Activated CD8-positive, alpha-beta memory T cell treated with anti-CD3 and anti-CD28 coated beads, Interleukin-2, amount 10 ng/mL, durations not matched to agents 7 days and 5 days (primary cell): ENCODE measurements around the gene BBX. TPM values are rescaled to one million over a fixed set of nuclear protein-coding genes. Genes with fewer than 3 reads are reported as not detected.

Experiments used
- ATAC-seq: fragments of 150-1000 bp; cut with Tn5 transposase; one replicate; pipeline ENCODE4 v1.10.0; 2021; ENCODE audit warnings: moderate library complexity
- CTCF ChIA-PET: fragments of 350-600 bp; sonication (Branson Sonifier 250); formaldehyde crosslinking; loops from one replicate; lab custom pipeline; 2021; ENCODE audit warnings: antibody characterized with exemption; lab: Charles Lee
- DNase-seq: peaks from one replicate; pipeline ENCODE4 v3.0.0-alpha.2; 2020
- H3K27ac Mint-ChIP-seq: one replicate; pipeline ENCODE4 v1.8.0; 2021; ENCODE audit warnings: mild to moderate bottlenecking, mixed read lengths
- H3K27me3 Mint-ChIP-seq: one replicate; pipeline ENCODE4 v1.8.0; 2021; ENCODE audit warnings: mixed read lengths
- H3K36me3 Mint-ChIP-seq: one replicate; pipeline ENCODE4 v1.8.0; 2021; ENCODE audit warnings: mild to moderate bottlenecking, mixed read lengths
- H3K4me1 Mint-ChIP-seq: one replicate; pipeline ENCODE4 v1.8.0; 2021; ENCODE audit warnings: mixed read lengths
- H3K4me3 Mint-ChIP-seq: one replicate; pipeline ENCODE4 v1.8.0; 2021; ENCODE audit warnings: mild to moderate bottlenecking, moderate library complexity, mixed read lengths
- H3K9me3 Mint-ChIP-seq: one replicate; pipeline ENCODE4 v1.8.0; 2022; ENCODE audit warnings: low read depth, mixed read lengths
- total RNA-seq, 2 experiments: library from RNA; stranded (reverse); gene quantifications; one replicate each; pipeline ENCODE4 v1.2.3, GENCODE V29; 2021

The BBX gene
- total RNA-seq, 2 experiments from 2014 or later = 37.0 to 39.4 TPM

- Mint-ChIP-seq H3K27ac (no peak overlapping the region), H3K36me3 (peaks cover 22% of the 10 kb centered on the region), H3K9me3 (no peaks in the 10 kb centered on the region), H3K27me3 (no peaks in the 10 kb centered on the region), H3K4me1 (peaks cover 9% of the 10 kb centered on the region), H3K4me3 (no peak overlapping the region)
- DNase-seq = no peak
- CTCF ChIA-PET = no interaction called here
- ATAC-seq = no peak
Measured at GRCh38 chr3:107798381-107798780, 275.6 kb downstream of the BBX start.

DNA sequence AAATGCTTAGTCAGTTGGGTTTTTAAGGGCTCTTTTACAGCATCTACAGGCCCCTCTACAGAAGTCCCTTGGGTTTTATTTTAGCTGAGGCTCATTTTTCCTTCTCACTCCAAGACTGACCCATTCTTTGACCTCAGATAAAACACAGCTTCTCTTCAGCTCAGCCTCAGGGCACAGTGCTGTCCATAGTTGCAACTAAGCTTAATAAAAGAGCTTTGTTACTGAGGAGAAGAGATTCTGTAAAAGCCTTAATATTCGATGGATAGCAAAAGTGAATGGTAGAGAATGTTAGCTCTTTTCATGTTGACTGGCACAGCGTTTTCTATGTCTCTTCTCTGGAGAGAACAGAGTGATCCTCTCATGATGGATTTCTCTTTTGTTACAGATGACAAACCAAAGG is 277.9 kb downstream of the BBX start:
- DNase-seq (no peak), ATAC-seq (no peak)
- peaks cover 32% of the 10 kb centered on the region for H3K36me3 Mint-ChIP-seq
- no peak overlapping the region for H3K4me3 Mint-ChIP-seq
- CTCF ChIA-PET = no interaction called here
- H3K27ac Mint-ChIP-seq = no peak overlapping the region
- H3K4me1 Mint-ChIP-seq = peaks cover 9% of the 10 kb centered on the region
- no peaks in the 10 kb centered on the region for H3K27me3 Mint-ChIP-seq
- H3K9me3 Mint-ChIP-seq = no peaks in the 10 kb centered on the region

DNA sequence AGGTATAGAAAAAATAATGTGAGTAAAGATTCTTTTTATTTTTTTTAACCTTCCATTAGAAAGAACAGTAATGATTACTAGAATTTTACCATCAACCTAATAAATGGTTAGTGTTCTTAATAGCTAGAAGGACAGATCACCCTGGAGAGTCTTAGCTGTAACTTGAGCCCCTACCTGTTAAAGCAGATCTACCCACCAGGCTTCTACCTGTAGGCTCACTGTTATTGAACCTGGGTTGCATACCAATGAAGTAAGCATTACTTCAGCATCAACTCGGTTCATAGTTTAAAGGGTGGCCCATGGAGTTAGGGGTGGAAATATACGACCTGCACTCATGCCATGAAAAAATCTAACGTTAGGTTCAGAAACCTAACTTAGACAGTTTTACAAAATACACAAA is 280.4 kb downstream of the BBX start:
- no peaks in the 10 kb centered on the region for H3K9me3 Mint-ChIP-seq
- H3K27me3 Mint-ChIP-seq = no peaks in the 10 kb centered on the region
- no peak overlapping the region for H3K4me3 Mint-ChIP-seq
- no peak for DNase-seq
- CTCF ChIA-PET = interaction anchor here (1.1 kb wide), 1 partner anchor 30 kb away, joined by 3 read pairs; no protein-coding TSS in a partner anchor
- H3K36me3 Mint-ChIP-seq = peaks cover 36% of the 10 kb centered on the region
- peaks cover 5% of the 10 kb centered on the region for H3K4me1 Mint-ChIP-seq
- H3K27ac Mint-ChIP-seq = no peak overlapping the region
- ATAC-seq = no peak

- Mint-ChIP-seq H3K4me3 (no peak overlapping the region), H3K27ac (no peak overlapping the region), H3K36me3 (peaks cover 34% of the 10 kb centered on the region), H3K9me3 (no peaks in the 10 kb centered on the region), H3K27me3 (no peaks in the 10 kb centered on the region), H3K4me1 (peaks cover 17% of the 10 kb centered on the region)
- no peak for ATAC-seq
- CTCF ChIA-PET = no interaction called here
- DNase-seq = no peak
Measured at GRCh38 chr3:107806021-107806420, 283.3 kb downstream of the BBX start.

GRCh38 chr3:107806536-107806935 is 283.8 kb downstream of the BBX start:
- DNase-seq = no peak
- Mint-ChIP-seq H3K27me3 (no peaks in the 10 kb centered on the region), H3K36me3 (peaks cover 32% of the 10 kb centered on the region), H3K4me3 (no peak overlapping the region), H3K27ac (no peak overlapping the region), H3K4me1 (peaks cover 19% of the 10 kb centered on the region), H3K9me3 (no peaks in the 10 kb centered on the region)
- CTCF ChIA-PET = no interaction called here
- ATAC-seq = no peak

GRCh38 chr3:107810171-107811071 is 287.7 kb downstream of the BBX start:
- no peaks in the 10 kb centered on the region for H3K27me3 Mint-ChIP-seq
- CTCF ChIA-PET = interaction anchor here (0.9 to 1.7 kb wide), 3 partner anchors 58 to 574 kb away, joined by 3 to 13 read pairs (median 4); no protein-coding TSS in a partner anchor
- peaks cover 16% of the 10 kb centered on the region for H3K36me3 Mint-ChIP-seq
- DNase-seq = no peak
- no peaks in the 10 kb centered on the region for H3K9me3 Mint-ChIP-seq
- H3K4me3 Mint-ChIP-seq = no peak overlapping the region
- H3K4me1 Mint-ChIP-seq = peaks cover 13% of the 10 kb centered on the region
- peak; percentile 80 for ATAC-seq
- peak overlapping the region; percentile 62 for H3K27ac Mint-ChIP-seq

- CTCF ChIA-PET = no interaction called here
- Mint-ChIP-seq H3K4me1 (peaks cover 13% of the 10 kb centered on the region), H3K36me3 (peaks cover 10% of the 10 kb centered on the region), H3K27me3 (peaks cover 10% of the 10 kb centered on the region), H3K4me3 (no peak overlapping the region), H3K27ac (no peak overlapping the region), H3K9me3 (no peaks in the 10 kb centered on the region)
- no peak for DNase-seq
- no peak for ATAC-seq
Measured at GRCh38 chr3:107813026-107813425, 290.3 kb downstream of the BBX start.

DNA sequence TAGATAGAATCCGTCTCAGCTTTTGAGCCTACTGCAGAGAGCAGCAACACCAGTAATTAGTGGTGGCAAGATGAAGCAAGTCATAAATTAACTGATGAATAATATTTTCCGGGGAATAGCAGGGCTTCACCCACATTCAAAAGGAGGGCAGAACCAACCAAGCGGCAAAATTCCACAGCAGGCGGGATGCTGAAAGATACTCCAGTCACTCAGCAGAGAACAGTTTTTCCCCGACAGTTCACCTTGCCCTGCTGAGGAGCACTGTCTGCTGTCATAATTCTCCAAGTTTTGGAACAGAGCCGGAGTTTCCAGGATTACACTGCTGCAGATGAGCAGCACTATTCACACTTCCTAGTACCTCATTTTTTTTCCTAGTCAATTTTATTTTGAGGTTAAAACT is 293.3 kb downstream of the BBX start:
- Mint-ChIP-seq H3K4me3 (no peak overlapping the region), H3K36me3 (no peaks in the 10 kb centered on the region), H3K27ac (no peak overlapping the region), H3K9me3 (no peaks in the 10 kb centered on the region), H3K27me3 (peaks cover 29% of the 10 kb centered on the region), H3K4me1 (peaks cover 1% of the 10 kb centered on the region)
- ATAC-seq (no peak), DNase-seq (no peak)
- CTCF ChIA-PET = no interaction called here

- H3K9me3 Mint-ChIP-seq = no peaks in the 10 kb centered on the region
- DNase-seq = no peak
- H3K27ac Mint-ChIP-seq = no peak overlapping the region
- CTCF ChIA-PET = no interaction called here
- ATAC-seq = no peak
- no peak overlapping the region for H3K4me3 Mint-ChIP-seq
- H3K4me1 Mint-ChIP-seq = no peaks in the 10 kb centered on the region
- H3K36me3 Mint-ChIP-seq = no peaks in the 10 kb centered on the region
- H3K27me3 Mint-ChIP-seq = peaks cover 38% of the 10 kb centered on the region
Measured at GRCh38 chr3:107817076-107817475, 294.3 kb downstream of the BBX start.

DNA sequence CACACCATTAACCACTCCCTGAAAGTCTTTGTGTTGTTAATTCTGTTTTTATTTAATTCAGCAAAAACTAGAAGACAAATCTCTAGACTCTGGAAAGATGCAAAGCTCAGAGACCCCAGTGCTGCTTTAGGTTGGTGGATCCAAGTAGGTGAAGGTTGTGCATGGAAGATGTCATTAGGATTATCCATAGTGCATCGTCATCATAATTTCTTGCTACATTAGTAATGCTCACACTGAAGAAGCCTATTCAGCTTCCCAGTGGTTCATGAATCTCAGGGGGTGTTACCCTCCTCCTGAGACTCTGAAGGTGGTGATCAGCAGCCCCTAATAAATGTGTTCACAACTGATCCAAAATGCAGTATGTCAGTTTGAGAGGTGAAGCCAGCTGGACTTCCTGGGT is 295.3 kb downstream of the BBX start:
- no peak for ATAC-seq
- DNase-seq = no peak
- H3K27me3 Mint-ChIP-seq = peaks cover 43% of the 10 kb centered on the region
- no peak overlapping the region for H3K4me3 Mint-ChIP-seq
- H3K36me3 Mint-ChIP-seq = no peaks in the 10 kb centered on the region
- no peak overlapping the region for H3K27ac Mint-ChIP-seq
- H3K4me1 Mint-ChIP-seq = no peaks in the 10 kb centered on the region
- CTCF ChIA-PET = interaction anchor here (0.7 kb wide), 1 partner anchor 127 kb away, joined by 4 read pairs; no protein-coding TSS in a partner anchor
- no peaks in the 10 kb centered on the region for H3K9me3 Mint-ChIP-seq

DNA sequence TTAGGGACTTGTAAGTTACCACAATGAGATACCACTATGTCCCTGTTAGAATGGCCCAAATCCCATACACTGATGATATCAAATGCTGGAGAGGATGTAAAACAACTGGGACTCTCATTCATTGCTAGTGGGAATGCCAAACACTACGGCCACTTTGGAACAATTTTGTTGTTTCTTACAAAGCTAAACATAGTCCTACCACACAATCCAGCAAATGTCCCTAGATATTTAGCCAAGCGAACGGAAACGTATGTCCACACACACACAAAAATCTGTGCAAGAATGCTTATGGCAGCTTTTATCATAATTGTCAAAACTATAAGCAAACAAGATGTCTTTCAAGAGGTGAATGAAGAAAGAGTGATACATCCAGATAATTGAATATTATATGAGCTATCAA is 296.9 kb downstream of the BBX start:
- Mint-ChIP-seq H3K9me3 (no peaks in the 10 kb centered on the region), H3K27ac (no peak overlapping the region), H3K36me3 (no peaks in the 10 kb centered on the region), H3K4me3 (no peak overlapping the region), H3K27me3 (peaks cover 44% of the 10 kb centered on the region), H3K4me1 (no peaks in the 10 kb centered on the region)
- ATAC-seq = no peak
- CTCF ChIA-PET = no interaction called here
- DNase-seq = no peak

GRCh38 chr3:107822308-107822707 is 299.5 kb downstream of the BBX start:
- Mint-ChIP-seq H3K9me3 (no peaks in the 10 kb centered on the region), H3K27me3 (peaks cover 41% of the 10 kb centered on the region), H3K4me1 (no peaks in the 10 kb centered on the region), H3K36me3 (no peaks in the 10 kb centered on the region), H3K27ac (no peak overlapping the region), H3K4me3 (no peak overlapping the region)
- ATAC-seq (no peak), DNase-seq (no peak)
- CTCF ChIA-PET = no interaction called here

- H3K36me3 Mint-ChIP-seq = no peaks in the 10 kb centered on the region
- H3K9me3 Mint-ChIP-seq = no peaks in the 10 kb centered on the region
- no peak overlapping the region for H3K4me3 Mint-ChIP-seq
- no peak for DNase-seq
- CTCF ChIA-PET = no interaction called here
- peaks cover 22% of the 10 kb centered on the region for H3K27me3 Mint-ChIP-seq
- no peak overlapping the region for H3K27ac Mint-ChIP-seq
- H3K4me1 Mint-ChIP-seq = no peaks in the 10 kb centered on the region
- ATAC-seq = no peak
Measured at GRCh38 chr3:107824822-107825371, 302.1 kb downstream of the BBX start.

DNA sequence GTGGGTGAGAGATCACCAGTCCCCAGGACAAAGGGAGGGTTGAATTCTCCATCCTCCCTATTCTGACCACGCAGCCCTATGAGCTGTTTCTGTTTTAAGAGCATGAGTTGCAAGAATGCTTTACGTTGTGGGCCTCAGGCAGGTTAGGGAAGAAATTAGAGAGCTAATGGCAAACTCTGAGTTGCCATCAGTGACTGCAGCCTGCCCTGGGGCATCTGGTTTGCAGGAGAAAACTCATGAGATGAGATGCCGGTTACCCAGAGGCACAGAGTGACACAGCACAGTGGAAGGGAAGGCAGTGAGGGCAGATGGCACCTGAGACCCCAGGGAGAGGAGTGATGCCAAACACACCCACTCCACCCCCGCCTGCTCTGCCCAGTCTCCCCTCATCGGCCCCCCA is 302.8 kb downstream of the BBX start:
- CTCF ChIA-PET = no interaction called here
- Mint-ChIP-seq H3K4me3 (no peak overlapping the region), H3K4me1 (no peaks in the 10 kb centered on the region), H3K27me3 (peaks cover 15% of the 10 kb centered on the region), H3K36me3 (no peaks in the 10 kb centered on the region), H3K27ac (no peak overlapping the region), H3K9me3 (no peaks in the 10 kb centered on the region)
- DNase-seq (no peak), ATAC-seq (no peak)
